Brain microvascular endothelial cell (primary cell): ENCODE measurements around the gene GIGYF1.

Experiments
- DNase-seq: peaks from one replicate; pipeline ENCODE4 v3.0.0-alpha.2; 2020
- H3K27ac ChIP-seq: fragments of 250-450 bp; sonication (Bioruptor Pico); 2 replicates; pipeline ENCODE4 v1.5.1; 2020; ENCODE audit warnings: mild to moderate bottlenecking, moderate library complexity
- H3K27me3 ChIP-seq: fragments of 250-450 bp; sonication (Bioruptor Pico); replicated peaks from 2 replicates; pipeline ENCODE4 v1.5.1; 2020; ENCODE audit warnings: mild to moderate bottlenecking
- H3K36me3 ChIP-seq: fragments of 250-450 bp; sonication (Bioruptor Pico); replicated peaks from 2 replicates; pipeline ENCODE4 v1.5.1; 2020; ENCODE audit warnings: mild to moderate bottlenecking
- H3K4me3 ChIP-seq: 2 replicates; pipeline ENCODE4 v1.5.1; 2011; ENCODE audit warnings: low read depth, mild to moderate bottlenecking, control low read depth, low read length, moderate library complexity
- CTCF ChIP-seq: IDR thresholded peaks from 2 replicates; pipeline ENCODE4 v1.5.1; 2011; ENCODE audit warnings: low read depth, mild to moderate bottlenecking, moderate library complexity, low read length, control low read depth, inconsistent platforms; ENCODE audit errors: missing control alignments
- in situ Hi-C: cut with HindIII; loops from 2 replicates; pipeline ENCODE4 v1.10.0; 2017; ENCODE audit warnings: low sequenced_read_pairs, low pct_ligation_motif_present

Gene GIGYF1

GRCh38 chr7:100687261-100687660 lies 6.8 kb downstream of the GIGYF1 start:
- TF ChIP-seq CTCF = no peak
- H3K27me3 ChIP-seq = no peaks in the 10 kb centered on the region
- in situ Hi-C loops = no loop called here
- no peak for DNase-seq
- H3K4me3 ChIP-seq = no peak overlapping the region
- peaks cover 53% of the 10 kb centered on the region for H3K36me3 ChIP-seq
- H3K27ac ChIP-seq = no peak overlapping the region

GRCh38 chr7:100686822-100687211 lies 7.2 kb downstream of the GIGYF1 start:
- no peak for TF ChIP-seq CTCF
- Histone ChIP-seq H3K27me3 (no peaks in the 10 kb centered on the region), H3K4me3 (no peak overlapping the region), H3K27ac (no peak overlapping the region), H3K36me3 (peaks cover 56% of the 10 kb centered on the region)
- in situ Hi-C loops = no loop called here
- DNase-seq = no peak

GRCh38 chr7:100686201-100686821 lies 7.7 kb downstream of the GIGYF1 start:
- no peaks in the 10 kb centered on the region for H3K27me3 ChIP-seq
- no peak overlapping the region for H3K27ac ChIP-seq
- peaks cover 61% of the 10 kb centered on the region for H3K36me3 ChIP-seq
- TF ChIP-seq CTCF = no peak
- in situ Hi-C loops = no loop called here
- DNase-seq = no peak
- H3K4me3 ChIP-seq = no peak overlapping the region

- Histone ChIP-seq H3K27me3 (no peaks in the 10 kb centered on the region), H3K27ac (no peak overlapping the region), H3K36me3 (peaks cover 60% of the 10 kb centered on the region), H3K4me3 (no peak overlapping the region)
- no peak for TF ChIP-seq CTCF
- DNase-seq = no peak
- in situ Hi-C loops = no loop called here
Observed at GRCh38 chr7:100685631-100686145, 8.4 kb downstream of the GIGYF1 start.

GRCh38 chr7:100685049-100685605 lies 8.9 kb downstream of the GIGYF1 start:
- no peak for TF ChIP-seq CTCF
- in situ Hi-C loops = no loop called here
- Histone ChIP-seq H3K27me3 (no peaks in the 10 kb centered on the region), H3K27ac (no peak overlapping the region), H3K4me3 (no peak overlapping the region), H3K36me3 (peaks cover 64% of the 10 kb centered on the region)
- no peak for DNase-seq
